Measurements from ENCODE around the gene HNRNPM.

The HNRNPM gene

DNA sequence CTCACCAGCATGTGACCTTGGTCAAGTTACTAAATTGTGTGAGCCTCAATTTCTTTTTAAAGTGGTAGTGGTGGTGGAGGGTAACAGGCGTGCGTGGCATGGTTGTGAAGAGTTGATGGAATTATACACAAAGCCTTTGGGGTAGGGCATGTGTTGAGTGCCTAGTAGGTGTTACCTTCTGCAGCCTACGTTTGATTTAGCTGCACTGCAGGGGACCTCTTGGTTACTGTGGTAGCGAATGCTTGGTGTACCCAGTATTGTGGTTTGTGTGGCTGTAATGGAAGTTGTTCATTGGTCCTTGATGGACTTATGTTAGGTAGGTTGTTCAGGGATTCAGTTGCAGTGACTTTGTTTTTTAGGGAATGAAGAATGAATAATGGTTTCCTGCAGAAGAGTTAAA is 33.1 kb downstream of the HNRNPM start:
- DNase-seq (ENCODE audit: extremely low spot score): no peak
- POLR2A ChIA-PET: interaction anchor here (1.6 kb wide), 1 partner anchor 36 kb away, joined by 5 read pairs; the partner anchor contains the start of gene ZNF414
- CTCF ChIA-PET: no interaction called here
- no peak for TF ChIP-seq ELF4 (IDR thresholded peaks at IDR 0.05)
- TF ChIP-seq ZNF384 (IDR thresholded peaks at IDR 0.05): no peak
- TF ChIP-seq L3MBTL2 (conservative IDR thresholded peaks at IDR 0.05): no peak
- no peak for TF ChIP-seq LEF1 (IDR thresholded peaks at IDR 0.05; ENCODE audit: borderline replicate concordance)
- TF ChIP-seq FOXK2 (IDR thresholded peaks at IDR 0.05): no peak
- TF ChIP-seq HDGF (IDR thresholded peaks at IDR 0.05; ENCODE audit: borderline replicate concordance): no peak
- TF ChIP-seq CTBP1 (IDR thresholded peaks at IDR 0.05; ENCODE audit: borderline replicate concordance): no peak
- TF ChIP-seq FOXM1 (IDR thresholded peaks at IDR 0.05; ENCODE audit: borderline replicate concordance): no peak
- TF ChIP-seq, protein P1, sequence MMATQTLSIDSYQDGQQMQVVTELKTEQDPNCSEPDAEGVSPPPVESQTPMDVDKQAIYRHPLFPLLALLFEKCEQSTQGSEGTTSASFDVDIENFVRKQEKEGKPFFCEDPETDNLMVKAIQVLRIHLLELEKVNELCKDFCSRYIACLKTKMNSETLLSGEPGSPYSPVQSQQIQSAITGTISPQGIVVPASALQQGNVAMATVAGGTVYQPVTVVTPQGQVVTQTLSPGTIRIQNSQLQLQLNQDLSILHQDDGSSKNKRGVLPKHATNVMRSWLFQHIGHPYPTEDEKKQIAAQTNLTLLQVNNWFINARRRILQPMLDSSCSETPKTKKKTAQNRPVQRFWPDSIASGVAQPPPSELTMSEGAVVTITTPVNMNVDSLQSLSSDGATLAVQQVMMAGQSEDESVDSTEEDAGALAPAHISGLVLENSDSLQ (IDR thresholded peaks at IDR 0.05): no peak
- no peak for TF ChIP-seq SP1 (IDR thresholded peaks at IDR 0.05)
- TF ChIP-seq NFRKB (IDR thresholded peaks at IDR 0.05): no peak
- no peak for TF ChIP-seq BHLHE40 (IDR thresholded peaks at IDR 0.05; ENCODE audit: borderline replicate concordance)
- TF ChIP-seq ARNT (IDR thresholded peaks at IDR 0.05): no peak
- TF ChIP-seq FOXA1 (IDR thresholded peaks at IDR 0.05): no peak
- TF ChIP-seq SUZ12 (IDR thresholded peaks at IDR 0.05): no peak
- TF ChIP-seq TARDBP (IDR thresholded peaks at IDR 0.05): no peak

DNA sequence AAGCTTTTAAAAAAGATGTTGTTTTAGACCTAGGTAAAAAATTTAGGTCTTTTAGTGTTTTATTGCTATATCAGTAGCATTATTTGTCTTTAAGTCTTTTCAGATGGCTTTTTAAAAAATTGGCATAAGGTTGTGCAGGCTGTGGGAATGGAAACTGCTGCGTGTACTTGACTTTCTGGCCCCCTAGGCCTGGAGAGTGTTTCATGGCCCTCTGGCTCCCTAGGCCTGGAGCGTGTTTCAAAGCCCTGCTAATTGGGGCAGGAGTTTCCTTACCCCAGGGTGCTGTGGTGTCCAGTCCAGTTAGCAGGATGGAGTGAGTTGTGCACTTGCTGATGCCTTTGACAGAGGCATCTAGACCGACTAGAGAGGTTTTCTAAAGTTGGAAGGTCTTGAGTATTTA is 33.8 kb downstream of the HNRNPM start:
- POLR2A ChIA-PET: no interaction called here
- CTCF ChIA-PET: interaction anchor here (0.6 kb wide), 1 partner anchor 111 kb away, joined by 4 read pairs; no protein-coding TSS in a partner anchor

DNA sequence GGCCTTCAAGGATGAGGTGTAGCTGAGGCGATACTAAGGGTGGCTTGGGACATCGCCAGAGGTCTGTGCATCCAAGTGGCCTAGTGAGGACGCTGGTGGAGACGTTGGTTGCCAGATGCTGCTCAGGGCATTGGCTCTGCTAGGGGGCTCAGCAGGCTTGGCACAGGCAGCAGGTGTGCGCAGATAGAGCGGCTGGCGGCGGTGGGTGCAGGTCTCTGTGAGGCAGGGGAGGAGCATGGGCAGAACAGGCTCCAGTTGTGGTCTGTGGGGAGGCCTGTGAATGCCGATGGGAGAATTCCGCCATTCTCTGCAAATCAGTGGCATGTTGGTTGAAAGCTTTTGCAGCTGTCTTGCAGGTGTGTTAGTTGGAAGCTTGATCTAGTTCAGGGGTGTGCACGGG is 36.4 kb downstream of the HNRNPM start:
- no peak for TF ChIP-seq LEF1 (IDR thresholded peaks at IDR 0.05; ENCODE audit: borderline replicate concordance)
- no peak for TF ChIP-seq L3MBTL2 (conservative IDR thresholded peaks at IDR 0.05)
- TF ChIP-seq ZNF384 (IDR thresholded peaks at IDR 0.05): no peak
- TF ChIP-seq ELF4 (IDR thresholded peaks at IDR 0.05): no peak
- TF ChIP-seq BHLHE40 (IDR thresholded peaks at IDR 0.05; ENCODE audit: borderline replicate concordance): no peak
- TF ChIP-seq HDGF (IDR thresholded peaks at IDR 0.05; ENCODE audit: borderline replicate concordance): no peak
- TF ChIP-seq ARNT (IDR thresholded peaks at IDR 0.05): no peak
- no peak for TF ChIP-seq SUZ12 (IDR thresholded peaks at IDR 0.05)
- no peak for TF ChIP-seq NFRKB (IDR thresholded peaks at IDR 0.05)
- TF ChIP-seq FOXM1 (IDR thresholded peaks at IDR 0.05; ENCODE audit: borderline replicate concordance): no peak
- no peak for TF ChIP-seq TARDBP (IDR thresholded peaks at IDR 0.05)
- no peak for DNase-seq (ENCODE audit: extremely low spot score)
- POLR2A ChIA-PET: interaction anchor here (0.6 kb wide), 1 partner anchor 32 kb away, joined by 3 read pairs; no protein-coding TSS in a partner anchor
- CTCF ChIA-PET: no interaction called here

More for the DNA sequence above, 33.8 kb downstream of the HNRNPM start:
- TF ChIP-seq SP1 (IDR thresholded peaks at IDR 0.05) (no peak), BHLHE40 (IDR thresholded peaks at IDR 0.05; ENCODE audit: borderline replicate concordance) (no peak), ZNF384 (IDR thresholded peaks at IDR 0.05) (no peak)
- TF ChIP-seq, protein P1 (IDR thresholded peaks at IDR 0.05): no peak
- no peak for DNase-seq (ENCODE audit: extremely low spot score)

- DNase-seq (ENCODE audit: extremely low spot score): no peak
- TF ChIP-seq HDGF (IDR thresholded peaks at IDR 0.05; ENCODE audit: borderline replicate concordance) (no peak), FOXA1 (IDR thresholded peaks at IDR 0.05) (no peak), FOXM1 (IDR thresholded peaks at IDR 0.05; ENCODE audit: borderline replicate concordance) (no peak), FOXK2 (IDR thresholded peaks at IDR 0.05) (no peak), LEF1 (IDR thresholded peaks at IDR 0.05; ENCODE audit: borderline replicate concordance) (no peak), SP1 (IDR thresholded peaks at IDR 0.05) (no peak), ELF4 (IDR thresholded peaks at IDR 0.05) (no peak), CTBP1 (IDR thresholded peaks at IDR 0.05; ENCODE audit: borderline replicate concordance) (no peak), BHLHE40 (IDR thresholded peaks at IDR 0.05; ENCODE audit: borderline replicate concordance) (no peak), L3MBTL2 (conservative IDR thresholded peaks at IDR 0.05) (no peak), TARDBP (IDR thresholded peaks at IDR 0.05) (no peak), ZNF384 (IDR thresholded peaks at IDR 0.05) (no peak), SUZ12 (IDR thresholded peaks at IDR 0.05) (no peak)
- TF ChIP-seq, protein P1 (IDR thresholded peaks at IDR 0.05): no peak
- POLR2A ChIA-PET: interaction anchor here (0.6 kb wide), 1 partner anchor 32 kb away, joined by 3 read pairs; no protein-coding TSS in a partner anchor
- CTCF ChIA-PET: no interaction called here
Measured at GRCh38 chr19:8481616-8482015, 36.8 kb downstream of the HNRNPM start.

GRCh38 chr19:8482696-8483095 is 37.9 kb downstream of the HNRNPM start:
- DNase-seq (ENCODE audit: extremely low spot score): no peak
- POLR2A ChIA-PET: interaction anchor here (1.0 kb wide), 1 partner anchor 31 kb away, joined by 4 read pairs; the partner anchor contains the start of gene ZNF414
- CTCF ChIA-PET: interaction anchor here (0.6 kb wide), 2 partner anchors 12 to 99 kb away, joined by 3 to 4 read pairs; no protein-coding TSS in a partner anchor
- TF ChIP-seq BHLHE40 (IDR thresholded peaks at IDR 0.05; ENCODE audit: borderline replicate concordance) (no peak), CTBP1 (IDR thresholded peaks at IDR 0.05; ENCODE audit: borderline replicate concordance) (no peak), ARNT (IDR thresholded peaks at IDR 0.05) (no peak), ZNF384 (IDR thresholded peaks at IDR 0.05) (no peak), LEF1 (IDR thresholded peaks at IDR 0.05; ENCODE audit: borderline replicate concordance) (no peak), NFRKB (IDR thresholded peaks at IDR 0.05) (no peak), SUZ12 (IDR thresholded peaks at IDR 0.05) (no peak), FOXM1 (IDR thresholded peaks at IDR 0.05; ENCODE audit: borderline replicate concordance) (no peak), SP1 (IDR thresholded peaks at IDR 0.05) (no peak), TARDBP (IDR thresholded peaks at IDR 0.05) (no peak), ELF4 (IDR thresholded peaks at IDR 0.05) (no peak), FOXK2 (IDR thresholded peaks at IDR 0.05) (no peak), L3MBTL2 (conservative IDR thresholded peaks at IDR 0.05) (no peak)
- TF ChIP-seq, protein P1 (IDR thresholded peaks at IDR 0.05): no peak

All from HEK293T (cell line).